Stimulated activated CD8-positive, alpha-beta memory T cell treated with anti-CD3 and anti-CD28 coated beads, Interleukin-15, amount 100 ng/mL, for 1 hour (primary cell): Measurements from ENCODE around the gene RTBDN.

Experiments used
- DNase-seq: peaks from one replicate; pipeline ENCODE4 v3.0.0-alpha.2; 2020; ENCODE audit warnings: low read depth

The RTBDN gene

DNA sequence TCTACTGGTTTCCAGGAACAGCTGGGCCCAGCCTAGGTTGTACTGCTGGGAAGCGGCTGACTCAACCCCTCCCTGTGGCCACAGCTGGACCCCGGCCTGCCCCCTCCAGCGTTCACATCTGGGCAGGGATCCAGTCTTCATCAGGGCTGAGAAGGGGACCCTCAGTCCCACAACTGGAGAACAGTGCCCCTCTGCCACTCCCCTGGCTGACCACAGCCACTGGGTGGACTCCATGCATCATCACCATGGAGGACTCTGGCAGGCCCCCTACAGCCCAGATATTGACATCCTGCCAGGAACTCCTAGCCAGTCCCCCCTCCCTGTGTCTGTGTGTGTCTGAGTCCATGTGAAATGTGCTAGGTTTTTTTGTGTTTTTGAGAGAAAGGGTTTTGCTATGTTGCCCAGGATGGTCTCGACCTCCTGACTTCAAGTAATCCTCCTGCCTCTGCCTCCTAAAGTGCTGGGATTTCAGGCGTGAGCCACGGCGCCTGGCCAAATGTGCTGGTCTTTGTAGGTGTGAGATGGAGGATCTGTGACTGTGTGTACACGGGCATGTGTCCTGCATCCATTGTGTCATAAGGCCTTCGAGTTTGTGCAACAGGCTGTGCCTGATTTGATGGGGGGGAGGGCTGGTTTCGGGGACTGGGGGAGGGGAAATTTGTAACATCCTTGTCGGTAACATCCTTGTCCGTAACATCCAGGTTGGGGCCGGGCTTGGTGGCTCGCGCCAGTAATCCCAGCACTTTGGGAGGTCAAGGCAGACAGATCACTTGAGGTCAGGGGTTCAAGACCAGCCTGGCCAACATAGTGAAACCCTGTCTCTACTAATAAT lies 55.0 kb downstream of the RTBDN start:
- no peak for DNase-seq

DNA sequence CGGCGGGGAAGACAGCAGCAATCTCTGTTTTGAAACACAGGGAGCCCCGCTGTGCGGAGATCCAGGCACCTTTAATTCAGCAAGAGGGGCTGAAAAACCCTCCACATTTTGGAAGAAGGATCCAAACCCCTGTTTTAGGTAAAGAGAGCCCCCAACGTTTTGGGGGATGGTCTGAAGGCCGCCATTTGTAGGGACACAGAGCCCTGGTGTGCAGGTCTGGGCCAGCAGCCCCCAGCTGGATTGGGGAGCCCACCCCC lies 55.5 kb downstream of the RTBDN start:
- no peak for DNase-seq

DNA sequence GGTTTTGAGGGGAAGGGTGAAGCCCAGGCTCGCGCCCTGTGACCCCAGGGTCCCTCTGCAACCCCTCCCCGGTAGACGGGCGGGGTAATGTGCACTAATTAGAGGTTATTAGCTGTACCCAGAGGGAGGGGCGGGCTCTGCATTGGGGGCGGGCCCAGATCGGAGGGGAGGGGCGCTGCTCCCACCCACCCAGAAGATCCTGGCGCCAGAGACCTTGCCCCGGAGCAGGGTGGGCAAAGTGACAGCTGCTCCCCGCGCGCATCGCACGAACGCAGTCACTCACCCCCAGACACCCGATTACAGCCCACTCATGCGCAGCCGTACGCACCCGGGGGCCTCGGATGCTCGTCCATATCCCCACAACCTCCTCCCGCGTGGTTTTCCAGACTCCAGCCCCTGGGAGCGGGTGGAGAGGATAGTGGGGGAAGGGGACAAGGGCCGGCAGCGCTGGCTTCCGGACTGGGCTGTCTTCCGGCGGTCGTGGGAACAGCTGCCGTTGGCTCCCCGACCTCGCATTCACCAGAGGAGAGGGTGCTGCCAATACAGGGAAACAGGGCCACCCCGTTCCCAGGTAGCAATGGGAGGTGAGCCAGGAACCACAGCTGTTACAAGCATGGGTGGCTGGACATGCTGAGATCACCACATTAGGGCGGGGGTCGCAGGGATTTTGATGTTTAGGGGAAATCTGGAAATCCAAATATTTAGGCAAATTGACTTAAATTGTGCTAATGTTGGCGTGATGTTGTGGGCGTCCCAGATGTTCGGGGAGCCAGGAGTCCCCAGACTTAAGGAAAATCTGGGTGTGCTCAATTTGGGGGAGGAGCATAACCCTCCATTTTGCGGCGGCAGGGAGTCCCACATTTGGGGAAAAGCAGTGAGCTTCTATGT lies 56.1 kb downstream of the RTBDN start:
- no peak for DNase-seq

DNA sequence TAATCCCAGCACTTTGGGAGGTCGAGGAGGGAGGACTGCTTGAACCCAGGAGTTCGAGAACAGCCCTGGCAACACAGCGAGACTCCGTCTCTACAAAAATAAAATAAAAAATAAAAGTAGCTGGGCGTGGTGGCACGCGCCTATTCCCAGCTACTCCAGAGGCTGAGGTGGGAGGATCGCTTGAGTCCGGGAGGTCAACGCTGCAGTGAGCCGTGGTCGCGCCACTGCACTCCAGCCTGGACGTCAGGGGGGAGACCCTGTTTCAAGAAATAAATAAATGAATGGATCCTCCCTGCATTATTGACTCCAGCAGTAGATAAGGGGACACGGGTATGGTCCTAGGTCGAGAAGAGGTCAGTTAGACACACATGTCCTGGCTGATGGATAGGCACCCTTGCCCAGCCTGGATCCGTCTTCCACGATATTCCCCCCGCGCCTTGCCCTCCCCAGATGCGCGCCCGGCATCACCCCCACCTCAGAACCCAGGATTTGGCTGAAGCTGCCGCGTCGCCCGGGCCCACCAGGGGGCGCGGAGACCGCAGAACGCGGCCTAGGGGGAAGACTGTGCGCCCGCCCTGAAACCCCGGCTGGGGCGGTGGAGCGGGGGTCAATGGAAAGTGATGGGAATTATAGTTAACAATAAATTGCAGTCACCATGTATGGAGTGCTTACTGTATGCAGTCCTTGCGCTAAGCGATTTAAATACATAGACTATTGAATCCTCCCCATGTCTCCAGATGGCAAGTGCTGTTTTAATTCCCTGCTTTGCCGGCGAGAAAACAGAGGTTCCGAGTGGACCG lies 57.0 kb downstream of the RTBDN start:
- peak; percentile 60 for DNase-seq
